ENCODE measurements around the gene GRAMD4. TPM values are rescaled to one million over a fixed set of nuclear protein-coding genes. Genes with fewer than 3 reads are reported as not detected.

The GRAMD4 gene
- total and polyA plus RNA-seq, 10 of the 15 experiments (the other 5 are each of a cell fraction or from before 2014, with no cell fraction given): 0.21 to 45.5 (median 10.6) TPM

- Histone ChIP-seq H3K27ac (ENCODE audit: control insufficient read depth, insufficient read depth) (no peak overlapping the region), H2AFZ (ENCODE audit: control insufficient read depth, low read depth, low read length) (no peak overlapping the region), H3K4me2 (ENCODE audit: control insufficient read depth, insufficient read depth) (no peak overlapping the region), H3K9me3 (replicated peaks; ENCODE audit: control insufficient read depth, insufficient read depth, low read length) (no peaks in the 10 kb centered on the region), H3K79me2 (ENCODE audit: control insufficient read depth, insufficient read depth, low read length) (no peaks in the 10 kb centered on the region), H3K36me3 (ENCODE audit: control insufficient read depth in 2 of 2, insufficient read depth in 2 of 2, low read length in 1 of 2) (peaks cover 0 to 8% of the 10 kb centered on the region in 2 experiments; a peak in 2 of 4 replicates), H3K4me3 (no peak overlapping the region), H3K27me3 (replicated peaks in 1 of 2; ENCODE audit: control insufficient read depth in 2 of 2, insufficient read depth in 2 of 2, low read length in 1 of 2) (no peaks in the 10 kb centered on the region), H3K9ac (ENCODE audit: control insufficient read depth, insufficient read depth, low read length) (no peak overlapping the region), H4K20me1 (ENCODE audit: control insufficient read depth, insufficient read depth) (no peaks in the 10 kb centered on the region), H3K4me1 (ENCODE audit: control insufficient read depth, insufficient read depth, low read length) (peaks cover 7% of the 10 kb centered on the region)
- intact Hi-C loops (cut with micrococcal nuclease; ENCODE audit: unreplicated experiment) (no loop called here), in situ Hi-C loops (cut with MboI) (no loop called here)
- ChIA-PET CTCF (no interaction called here), RAD21 (ENCODE audit: unreplicated experiment) (no interaction called here), POLR2A (no interaction called here), SMC1A (ENCODE audit: uncharacterized antibody, unreplicated experiment) (no interaction called here)
- TF ChIP-seq KLF5 (IDR thresholded peaks at IDR 0.05; ENCODE audit: partially characterized antibody): no peak
- FAIRE-seq (no peak), DNase-seq (ENCODE audit: low read depth, low spot score) (no peak), ATAC-seq (no peak)
- 88% methylated on average over 16 of the region's 17 CpGs for WGBS (ENCODE audit: insufficient coverage, insufficient replicate concordance, low lambda C conversion rate, missing lambda C conversion rate)
- no TSS peak for BruUV-seq (replicated peaks)
These were observed 34.2 kb downstream of the GRAMD4 start for GRCh38 chr22:46654426-46654825.

GRCh38 chr22:46654927-46655595 lies 34.9 kb downstream of the GRAMD4 start:
- in situ Hi-C loops (cut with MboI) (no loop called here), intact Hi-C loops (cut with micrococcal nuclease; ENCODE audit: unreplicated experiment) (no loop called here)
- Histone ChIP-seq H3K4me1 (ENCODE audit: control insufficient read depth, insufficient read depth, low read length) (peaks cover 7% of the 10 kb centered on the region), H3K36me3 (ENCODE audit: control insufficient read depth in 2 of 2, insufficient read depth in 2 of 2, low read length in 1 of 2) (peaks cover 0 to 8% of the 10 kb centered on the region in 2 experiments; a peak in 2 of 4 replicates), H3K4me3 (no peak overlapping the region), H3K27me3 (replicated peaks in 1 of 2; ENCODE audit: control insufficient read depth in 2 of 2, insufficient read depth in 2 of 2, low read length in 1 of 2) (no peaks in the 10 kb centered on the region), H3K27ac (ENCODE audit: control insufficient read depth, insufficient read depth) (no peak overlapping the region), H4K20me1 (ENCODE audit: control insufficient read depth, insufficient read depth) (no peaks in the 10 kb centered on the region), H3K4me2 (ENCODE audit: control insufficient read depth, insufficient read depth) (no peak overlapping the region), H3K79me2 (ENCODE audit: control insufficient read depth, insufficient read depth, low read length) (no peaks in the 10 kb centered on the region), H2AFZ (ENCODE audit: control insufficient read depth, low read depth, low read length) (no peak overlapping the region), H3K9ac (ENCODE audit: control insufficient read depth, insufficient read depth, low read length) (no peak overlapping the region), H3K9me3 (replicated peaks; ENCODE audit: control insufficient read depth, insufficient read depth, low read length) (no peaks in the 10 kb centered on the region)
- POLR2A ChIA-PET: no interaction called here
- ATAC-seq (no peak), FAIRE-seq (no peak), DNase-seq (ENCODE audit: low read depth, low spot score) (no peak)
- CTCF ChIA-PET: interaction anchor here (1.2 kb wide), 1 partner anchor 91 kb away, joined by 3 read pairs; no protein-coding TSS in a partner anchor
- BruUV-seq (replicated peaks): no TSS peak
- SMC1A ChIA-PET (ENCODE audit: uncharacterized antibody, unreplicated experiment): no interaction called here
- WGBS (ENCODE audit: insufficient coverage, insufficient replicate concordance, low lambda C conversion rate, missing lambda C conversion rate): 58% methylated on average over 14 of the region's 14 CpGs
- RAD21 ChIA-PET (ENCODE audit: unreplicated experiment): no interaction called here
- TF ChIP-seq SIX5 (IDR thresholded peaks at IDR 0.05; ENCODE audit: low read depth, low read length, severe bottlenecking) (no peak), MTA3 (IDR thresholded peaks at IDR 0.05; ENCODE audit: borderline replicate concordance, low read length) (no peak), ZBTB40 (IDR thresholded peaks at IDR 0.05; ENCODE audit: borderline replicate concordance) (no peak), IKZF1 (conservative IDR thresholded peaks at IDR 0.05) (no peak), BRCA1 (IDR thresholded peaks at IDR 0.05; ENCODE audit: low read depth, low read length) (no peak), SUZ12 (IDR thresholded peaks at IDR 0.05; ENCODE audit: unreplicated experiment) (no peak), ZZZ3 (IDR thresholded peaks at IDR 0.05; ENCODE audit: control insufficient read depth, insufficient read length, low read depth) (no peak), HDAC6 (IDR thresholded peaks at IDR 0.05; ENCODE audit: unreplicated experiment) (no peak), NR2C1 (IDR thresholded peaks at IDR 0.05) (no peak), JUND (IDR thresholded peaks at IDR 0.05; ENCODE audit: low read depth, low read length) (no peak), EGR1 (IDR thresholded peaks at IDR 0.05; ENCODE audit: borderline replicate concordance in 1 of 2, low read depth in 2 of 2, low read length in 2 of 2) (no peak), SMC3 (IDR thresholded peaks at IDR 0.05; ENCODE audit: borderline replicate concordance, low read length) (no peak), ZNF207 (IDR thresholded peaks at IDR 0.05; ENCODE audit: borderline replicate concordance) (no peak), ZNF217 (IDR thresholded peaks at IDR 0.05) (no peak)
